PC-9 (cell line): ENCODE results near the gene VWA5B1. TPM values are rescaled to one million over a fixed set of nuclear protein-coding genes. Genes with fewer than 3 reads are reported as not detected.
"Not testable (repeated sequence)": the region's sequence is repeated elsewhere in the genome, so short reads cannot be mapped to it uniquely, and the experiment has no call there.

ENCODE experiments used
- BruUV-seq: library from RNA; stranded (reverse); fragments of 400-500 nt; replicated peaks from 2 replicates; lab custom pipeline; 2021; lab: Mats Ljungman, UMichigan
- CTCF ChIA-PET: fragments of 300-600 bp; sonication (Branson Sonifier 250); formaldehyde crosslinking; loops from one replicate; lab custom pipeline; 2022; ENCODE audit warnings: antibody characterized with exemption; lab: Charles Lee
- POLR2A ChIA-PET: fragments of 300-600 bp; sonication (Branson Sonifier 250); formaldehyde crosslinking; loops from one replicate; lab custom pipeline; 2022; ENCODE audit warnings: antibody characterized with exemption; ENCODE audit not compliant: unreplicated experiment; lab: Charles Lee
- DNase-seq, 2 experiments: peaks; one replicate each; pipeline versions ENCODE4 v3.0.0 to v3.0.0-alpha.2; 2015 to 2022; ENCODE audit warnings: mixed read lengths in 1 of 2
- H2AFZ ChIP-seq: fragments of 200-600 bp; sonication (generic); 2 replicates; pipeline ENCODE4 v1.8.1; 2017; ENCODE audit warnings: antibody characterized with exemption
- H3F3A ChIP-seq: fragments of 200-600 bp; sonication (generic); 2 replicates; pipeline ENCODE4 v1.8.1; 2017; ENCODE audit warnings: antibody characterized with exemption, mild to moderate bottlenecking, low read depth; ENCODE audit not compliant: insufficient read depth
- H3K27ac ChIP-seq: fragments of 200-600 bp; sonication (generic); 2 replicates; pipeline ENCODE4 v1.6.1; 2016; ENCODE audit warnings: mixed run types
- H3K27me3 ChIP-seq: fragments of 200-600 bp; sonication (generic); 2 replicates; pipeline ENCODE4 v1.6.1; 2016; ENCODE audit warnings: low read depth, mixed run types; ENCODE audit not compliant: insufficient read depth
- H3K36me3 ChIP-seq: fragments of 200-600 bp; sonication (generic); 2 replicates; pipeline ENCODE4 v1.6.1; 2016; ENCODE audit warnings: low read depth, mixed run types
- H3K4me1 ChIP-seq: fragments of 200-600 bp; sonication (generic); replicated peaks from 2 replicates; pipeline ENCODE4 v1.6.1; 2016; ENCODE audit warnings: mixed run types; ENCODE audit not compliant: insufficient read depth
- H3K4me2 ChIP-seq: fragments of 200-600 bp; sonication (generic); 2 replicates; pipeline ENCODE4 v1.6.1; 2017; ENCODE audit warnings: mixed run types
- H3K4me3 ChIP-seq: fragments of 200-600 bp; sonication (generic); 2 replicates; pipeline ENCODE4 v1.6.1; 2016; ENCODE audit warnings: mixed run types
- H3K79me2 ChIP-seq: fragments of 200-600 bp; sonication (generic); 2 replicates; pipeline ENCODE4 v1.6.1; 2017; ENCODE audit warnings: low read depth, mixed run types
- H3K9me2 ChIP-seq: fragments of 200-600 bp; sonication (generic); 2 replicates; pipeline ENCODE4 v1.8.1; 2017; ENCODE audit warnings: mild to moderate bottlenecking; ENCODE audit not compliant: insufficient read depth
- H3K9me3 ChIP-seq: fragments of 200-600 bp; sonication (generic); 2 replicates; pipeline ENCODE4 v1.8.1; 2016; ENCODE audit warnings: low read depth; ENCODE audit not compliant: insufficient read depth
- H4K20me1 ChIP-seq: fragments of 200-600 bp; sonication (generic); 2 replicates; pipeline ENCODE4 v1.8.1; 2017; ENCODE audit not compliant: insufficient read depth
- EZH2 ChIP-seq: fragments of 200-600 bp; sonication (generic); IDR thresholded peaks from 2 replicates; pipeline ENCODE4 v1.8.0; 2017; ENCODE audit warnings: antibody characterized with exemption, low read depth
- intact Hi-C: fragments of 100-400 bp; cut with micrococcal nuclease; formaldehyde crosslinking; loops from one replicate; pipeline ENCODE4 v1.10.0; 2022; ENCODE audit not compliant: unreplicated experiment
- total RNA-seq: library from RNA; stranded (reverse); gene quantifications from 2 replicates; pipeline ENCODE4 v1.2.3, GENCODE V29; 2021
- TF ChIP-seq, protein P1 (sequence below): fragments of 200-600 bp; sonication (generic); conservative IDR thresholded peaks from 2 replicates; pipeline ENCODE4 v1.6.1; 2017; ENCODE audit warnings: mixed run types, antibody characterized with exemption, mild to moderate bottlenecking, moderate library complexity

Gene VWA5B1
- total RNA-seq, 1 experiment from 2014 or later, result not detected

DNA sequence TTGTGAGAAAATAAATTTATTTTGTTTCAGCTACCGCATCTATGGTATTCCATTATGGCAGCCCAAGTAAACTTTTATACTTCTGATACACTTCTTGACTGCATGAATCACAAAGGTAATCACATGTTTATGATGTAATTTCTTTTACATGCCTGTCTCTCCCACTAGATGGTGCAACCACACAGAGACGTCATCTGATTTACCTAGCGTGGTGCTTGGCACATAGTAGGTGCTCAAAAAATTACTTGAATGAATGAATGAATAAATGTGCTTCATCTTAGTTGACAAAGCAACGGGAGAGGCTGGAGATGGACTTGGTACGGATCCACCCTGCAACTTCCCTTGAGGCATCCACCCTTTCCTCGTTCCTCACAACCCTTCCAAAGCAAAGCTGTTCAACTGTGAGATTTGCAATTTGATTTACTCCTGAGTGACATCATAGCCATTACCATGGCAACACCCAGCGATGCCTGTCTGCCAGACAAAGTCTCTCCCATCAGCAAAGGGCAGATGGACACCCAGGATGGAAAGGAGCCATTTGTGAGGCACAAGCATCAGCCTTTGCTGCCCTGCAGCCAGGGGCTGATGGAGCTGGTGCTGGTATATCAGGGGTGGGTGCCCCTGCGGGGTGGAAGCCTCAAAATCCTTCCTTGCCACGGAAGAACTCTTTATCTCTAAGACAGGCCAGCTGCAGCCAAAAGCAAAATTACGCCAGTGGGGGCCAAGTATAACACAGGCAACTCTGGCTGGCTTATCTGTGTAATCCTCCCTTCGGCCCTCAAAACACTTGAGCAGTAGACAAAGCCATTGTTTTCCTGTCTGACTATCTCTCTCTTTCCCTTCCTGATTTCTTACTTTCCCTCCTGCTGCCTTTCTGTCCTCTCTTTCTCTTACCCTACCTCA is 18.9 kb upstream of the VWA5B1 start:
- H3K9me3 ChIP-seq, result peaks cover 3% of the 10 kb centered on the region; the same call in 1 of the 2 replicates
- H3K27me3 ChIP-seq, result no peaks in the 10 kb centered on the region
- no peak overlapping the region for H3K27ac ChIP-seq
- intact Hi-C loops, result no loop called here
- H3K9me2 ChIP-seq, result no peaks in the 10 kb centered on the region
- H3K4me2 ChIP-seq, result no peak overlapping the region
- H3K4me3 ChIP-seq, result no peak overlapping the region
- ChIA-PET POLR2A (no interaction called here), CTCF (no interaction called here)
- TF ChIP-seq, protein P1, sequence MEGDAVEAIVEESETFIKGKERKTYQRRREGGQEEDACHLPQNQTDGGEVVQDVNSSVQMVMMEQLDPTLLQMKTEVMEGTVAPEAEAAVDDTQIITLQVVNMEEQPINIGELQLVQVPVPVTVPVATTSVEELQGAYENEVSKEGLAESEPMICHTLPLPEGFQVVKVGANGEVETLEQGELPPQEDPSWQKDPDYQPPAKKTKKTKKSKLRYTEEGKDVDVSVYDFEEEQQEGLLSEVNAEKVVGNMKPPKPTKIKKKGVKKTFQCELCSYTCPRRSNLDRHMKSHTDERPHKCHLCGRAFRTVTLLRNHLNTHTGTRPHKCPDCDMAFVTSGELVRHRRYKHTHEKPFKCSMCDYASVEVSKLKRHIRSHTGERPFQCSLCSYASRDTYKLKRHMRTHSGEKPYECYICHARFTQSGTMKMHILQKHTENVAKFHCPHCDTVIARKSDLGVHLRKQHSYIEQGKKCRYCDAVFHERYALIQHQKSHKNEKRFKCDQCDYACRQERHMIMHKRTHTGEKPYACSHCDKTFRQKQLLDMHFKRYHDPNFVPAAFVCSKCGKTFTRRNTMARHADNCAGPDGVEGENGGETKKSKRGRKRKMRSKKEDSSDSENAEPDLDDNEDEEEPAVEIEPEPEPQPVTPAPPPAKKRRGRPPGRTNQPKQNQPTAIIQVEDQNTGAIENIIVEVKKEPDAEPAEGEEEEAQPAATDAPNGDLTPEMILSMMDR, result no peak
- TF ChIP-seq EZH2, result no peak
- H4K20me1 ChIP-seq, result no peaks in the 10 kb centered on the region
- no peaks in the 10 kb centered on the region for H3F3A ChIP-seq
- H2AFZ ChIP-seq, result no peak overlapping the region
- BruUV-seq, result no TSS peak
- H3K36me3 ChIP-seq, result no peaks in the 10 kb centered on the region
- H3K4me1 ChIP-seq, result 0 out of 2 replicates have a peak, but pooled peaks cover 7% of the 10 kb centered on the region
- no peak for DNase-seq
- H3K79me2 ChIP-seq, result no peaks in the 10 kb centered on the region

DNA sequence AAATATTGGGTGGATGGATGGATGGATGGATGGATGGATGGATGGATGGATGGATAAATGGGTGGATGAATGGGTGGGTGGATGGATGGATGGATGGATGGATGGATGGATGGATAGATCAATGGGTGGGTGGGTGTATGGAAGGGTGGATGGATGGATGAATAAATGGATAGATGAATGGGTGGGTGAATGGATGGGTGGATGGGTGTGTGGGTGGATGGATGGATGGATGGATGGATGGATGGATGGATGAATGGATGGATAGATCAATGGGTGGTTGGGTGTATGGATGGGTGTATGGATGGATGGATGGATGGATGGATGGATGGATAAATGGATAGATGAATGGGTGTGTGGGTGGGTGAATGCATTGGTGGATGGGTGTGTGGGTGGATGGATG is 17.0 kb upstream of the VWA5B1 start:
- H3K79me2 ChIP-seq, H4K20me1 ChIP-seq, H3K4me2 ChIP-seq, DNase-seq, H3K4me3 ChIP-seq, CTCF ChIA-PET, intact Hi-C loops, BruUV-seq, H2AFZ ChIP-seq, H3K4me1 ChIP-seq, H3K36me3 ChIP-seq, H3F3A ChIP-seq, H3K9me3 ChIP-seq, H3K9me2 ChIP-seq, H3K27me3 ChIP-seq, H3K27ac ChIP-seq: not testable (repeated sequence)
- POLR2A ChIA-PET, result interaction anchor here (0.6 kb wide), 1 partner anchor 185 kb away, joined by 3 read pairs; no protein-coding TSS in a partner anchor

DNA sequence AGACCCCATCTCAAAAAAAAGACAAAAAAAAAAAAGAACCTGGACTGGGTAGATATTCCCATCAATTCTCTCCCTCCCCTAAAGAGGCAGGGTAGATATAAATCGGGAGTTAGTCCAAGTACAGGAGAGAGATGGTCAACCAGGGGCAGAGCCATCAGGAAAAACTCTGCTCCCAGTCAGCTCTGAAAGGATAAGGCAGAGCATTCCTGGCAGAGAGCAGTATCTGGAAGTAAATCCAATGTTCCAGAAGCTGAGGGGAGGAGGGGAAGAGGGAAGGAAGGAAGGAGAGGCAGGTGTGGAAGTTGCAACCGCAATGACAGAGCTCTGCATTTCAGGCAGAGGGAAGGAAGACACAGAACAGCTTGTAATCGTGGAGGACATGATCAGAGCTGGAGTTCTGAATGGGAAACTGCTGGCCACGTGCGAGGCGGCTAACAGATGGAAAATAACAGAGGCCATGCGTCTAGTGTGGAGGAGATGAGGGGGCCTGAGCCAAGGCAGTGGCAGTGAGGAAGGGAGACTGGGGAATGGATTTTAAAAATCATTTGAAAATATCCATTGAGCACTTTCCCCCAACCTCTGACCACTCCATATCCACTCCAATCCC is 15.3 kb upstream of the VWA5B1 start:
- intact Hi-C loops, result no loop called here
- ChIA-PET POLR2A (no interaction called here), CTCF (interaction anchor here (0.6 kb wide), 1 partner anchor 25 kb away, joined by 3 read pairs; no protein-coding TSS in a partner anchor)
- H3K27me3 ChIP-seq, result no peaks in the 10 kb centered on the region
- DNase-seq, result no peak
- H2AFZ ChIP-seq, result no peak overlapping the region
- no peaks in the 10 kb centered on the region for H3K79me2 ChIP-seq
- peaks cover 13% of the 10 kb centered on the region; the same call in 1 of the 2 replicates for H3F3A ChIP-seq
- H3K9me2 ChIP-seq, result no peaks in the 10 kb centered on the region
- H3K4me2 ChIP-seq, result no peak overlapping the region
- H4K20me1 ChIP-seq, result no peaks in the 10 kb centered on the region
- H3K9me3 ChIP-seq, result no peaks in the 10 kb centered on the region
- no peaks in the 10 kb centered on the region for H3K36me3 ChIP-seq
- peaks cover 21% of the 10 kb centered on the region for H3K4me1 ChIP-seq
- H3K4me3 ChIP-seq, result no peak overlapping the region
- no TSS peak for BruUV-seq
- TF ChIP-seq, protein P1, result no peak
- TF ChIP-seq EZH2, result no peak
- H3K27ac ChIP-seq, result no peak overlapping the region
